ENCODE results near the gene C11orf91.

C11orf91 gene

GRCh38 chr11:33725496-33725895 lies 24.9 kb upstream of the C11orf91 start:
- Histone ChIP-seq H3K27me3 (no peaks in the 10 kb centered on the region), H3K4me3 (no peak overlapping the region), H3K9ac (no peak overlapping the region), H3K27ac (peak overlapping the region in 6 of 11 experiments; percentile 48 to 78 (median 68); a peak in 5 of 22 replicates), H3K4me1 (peaks cover 31 to 98% (median 43%) of the 10 kb centered on the region in 10 experiments), H3K9me3 (replicated peaks in 1 of 11) (peaks cover 0 to 20% (median 3%) of the 10 kb centered on the region in 11 experiments; a peak in 7 of 22 replicates), H3K36me3 (peaks cover 11 to 34% (median 26%) of the 10 kb centered on the region in 11 experiments; a peak in 21 of 22 replicates), H3K4me2 (peak overlapping the region in 10 of 11 experiments; percentile 67 to 89 (median 76); a peak in 18 of 22 replicates), H4K20me1 (peaks cover 0 to 35% (median 13%) of the 10 kb centered on the region in 11 experiments; a peak in 10 of 22 replicates)
- TF ChIP-seq Cebpa-rat (IDR thresholded peaks at IDR 0.05), result no peak

DNA sequence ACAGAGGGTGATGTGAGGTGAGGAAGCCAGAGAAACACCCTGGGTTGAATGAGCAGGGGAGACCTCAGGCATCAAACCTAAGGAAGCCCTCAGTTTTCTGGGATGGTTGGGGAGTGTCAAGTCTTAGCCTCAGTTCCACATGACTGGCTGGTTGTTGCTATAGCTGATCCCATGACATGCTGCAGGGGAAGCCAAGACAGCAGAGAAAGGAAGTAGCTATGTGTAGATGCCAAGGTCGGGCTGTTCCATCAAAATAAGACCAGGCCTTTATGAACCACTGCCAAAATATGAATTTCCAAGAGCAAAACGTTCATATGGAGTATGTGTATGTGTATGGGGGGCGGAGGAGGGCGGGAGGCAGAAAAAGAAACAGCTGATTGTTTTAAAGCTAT lies 24.0 kb upstream of the C11orf91 start:
- peak overlapping the region; percentile 7 to 59 (median 41); a peak in 12 of 22 replicates for H3K9ac ChIP-seq
- peaks cover 31 to 90% (median 43%) of the 10 kb centered on the region in 10 experiments for H3K4me1 ChIP-seq
- H3K27ac ChIP-seq, result peak overlapping the region; percentile 38 to 78 (median 67); a peak in 21 of 22 replicates
- H4K20me1 ChIP-seq, result peaks cover 0 to 44% (median 13%) of the 10 kb centered on the region in 11 experiments; a peak in 10 of 22 replicates
- no peak overlapping the region; a peak in 2 of 20 replicates for H3K4me3 ChIP-seq
- TF ChIP-seq Cebpa-rat (IDR thresholded peaks at IDR 0.05), result no peak
- peaks cover 19 to 35% (median 30%) of the 10 kb centered on the region in 11 experiments for H3K36me3 ChIP-seq
- H3K9me3 ChIP-seq (replicated peaks in 1 of 11), result peaks cover 0 to 16% (median 3%) of the 10 kb centered on the region in 11 experiments; a peak in 6 of 22 replicates
- peak overlapping the region; percentile 67 to 89 (median 76) for H3K4me2 ChIP-seq
- no peaks in the 10 kb centered on the region for H3K27me3 ChIP-seq

DNA sequence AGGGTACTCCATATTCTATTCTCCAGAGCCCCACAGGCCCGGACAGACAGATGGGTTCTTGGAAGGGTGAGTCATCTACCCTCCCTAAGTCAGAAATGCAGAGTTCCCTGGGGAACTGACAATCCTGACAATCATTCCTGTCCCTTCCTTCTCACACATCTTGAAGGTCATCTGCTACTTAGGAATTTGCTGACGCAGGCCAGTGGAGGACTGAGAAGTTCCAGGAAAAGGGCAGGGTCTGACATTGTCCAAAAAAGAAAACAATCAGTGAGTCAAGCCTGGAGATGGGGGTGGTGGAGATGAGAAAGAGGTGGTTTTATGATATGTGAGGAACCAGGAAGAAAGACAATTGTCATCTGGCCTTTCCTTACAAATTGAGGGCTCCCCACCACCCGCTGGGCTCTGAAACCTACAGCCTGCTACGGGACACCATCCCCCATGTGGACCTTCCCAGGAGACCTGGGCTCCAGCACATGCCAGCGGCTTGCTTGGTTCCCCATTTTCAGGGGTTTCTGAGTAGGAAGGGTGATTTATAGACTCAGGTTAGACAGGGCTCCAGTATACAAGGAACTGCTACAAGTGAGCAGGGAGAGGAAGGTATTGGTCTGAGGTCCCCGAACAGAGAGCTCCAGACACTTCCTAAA lies 22.7 kb upstream of the C11orf91 start:
- Histone ChIP-seq H3K4me2 (peak overlapping the region; percentile 67 to 89 (median 76)), H3K27me3 (no peaks in the 10 kb centered on the region), H3K36me3 (peaks cover 22 to 46% (median 39%) of the 10 kb centered on the region in 11 experiments), H3K4me1 (peaks cover 31 to 77% (median 43%) of the 10 kb centered on the region in 10 experiments), H3K9ac (peak overlapping the region in 8 of 11 experiments; percentile 26 to 59 (median 49); a peak in 10 of 22 replicates), H3K4me3 (peak overlapping the region in 2 of 10 experiments; percentile 12 to 16; a peak in 2 of 20 replicates), H4K20me1 (peaks cover 0 to 57% (median 13%) of the 10 kb centered on the region in 11 experiments; a peak in 10 of 22 replicates), H3K27ac (peak overlapping the region; percentile 7 to 78 (median 67); a peak in 20 of 22 replicates), H3K9me3 (replicated peaks in 1 of 11) (peaks cover 0 to 6% (median 0%) of the 10 kb centered on the region in 11 experiments; a peak in 3 of 22 replicates)
- TF ChIP-seq Cebpa-rat (IDR thresholded peaks at IDR 0.05), result no peak

DNA sequence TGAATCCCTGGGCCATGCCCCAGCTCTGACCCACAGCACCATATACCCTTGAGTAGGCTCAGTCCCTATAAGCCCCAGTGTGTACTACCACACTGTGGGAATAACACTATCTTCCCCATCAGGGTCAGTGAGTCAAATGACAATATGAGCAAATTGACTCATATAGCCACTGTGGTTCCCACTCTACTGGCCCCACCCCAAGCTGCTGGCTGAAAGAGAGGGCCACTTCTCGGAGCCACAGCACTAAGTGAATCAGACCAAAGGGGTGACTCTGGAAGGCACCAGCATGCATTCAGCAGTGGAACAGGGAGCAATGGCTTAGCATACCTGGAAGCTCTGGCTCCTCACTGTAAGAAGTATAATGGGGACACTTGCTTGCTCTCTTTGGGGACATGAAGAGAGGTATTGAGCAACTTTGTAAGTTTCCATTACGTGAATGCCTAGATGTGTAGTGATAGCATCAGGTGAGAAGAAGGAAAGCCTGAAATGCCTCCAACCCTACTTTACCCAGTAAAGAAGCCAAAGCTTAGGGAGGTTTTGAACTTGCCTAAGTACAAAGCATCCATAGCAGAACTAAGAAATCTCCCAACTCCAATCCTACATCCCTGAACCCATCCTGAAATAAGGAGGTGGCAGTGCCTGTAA lies 22.1 kb upstream of the C11orf91 start:
- no peak for TF ChIP-seq Cebpa-rat (IDR thresholded peaks at IDR 0.05)
- Histone ChIP-seq H4K20me1 (peaks cover 0 to 63% (median 13%) of the 10 kb centered on the region in 11 experiments; a peak in 10 of 22 replicates), H3K36me3 (peaks cover 22 to 47% (median 45%) of the 10 kb centered on the region in 11 experiments), H3K4me3 (peak overlapping the region in 2 of 10 experiments; percentile 12 to 16; a peak in 1 of 20 replicates), H3K27ac (peak overlapping the region in 8 of 11 experiments; percentile 54 to 78 (median 68); a peak in 13 of 22 replicates), H3K9ac (peak overlapping the region in 4 of 11 experiments; percentile 39 to 53 (median 46); a peak in 3 of 22 replicates), H3K4me1 (peaks cover 31 to 71% (median 43%) of the 10 kb centered on the region in 10 experiments), H3K9me3 (replicated peaks in 1 of 11) (no peaks in the 10 kb centered on the region), H3K27me3 (no peaks in the 10 kb centered on the region), H3K4me2 (peak overlapping the region; percentile 67 to 89 (median 76))

- Histone ChIP-seq H3K36me3 (peaks cover 22 to 55% (median 51%) of the 10 kb centered on the region in 11 experiments), H3K27me3 (no peaks in the 10 kb centered on the region), H4K20me1 (peaks cover 0 to 70% (median 13%) of the 10 kb centered on the region in 11 experiments; a peak in 10 of 22 replicates), H3K27ac (peak overlapping the region in 4 of 11 experiments; percentile 2 to 76 (median 60); a peak in 5 of 22 replicates), H3K4me1 (peaks cover 31 to 66% (median 43%) of the 10 kb centered on the region in 10 experiments), H3K4me3 (no peak overlapping the region), H3K9me3 (replicated peaks in 1 of 11) (no peaks in the 10 kb centered on the region), H3K4me2 (peak overlapping the region in 6 of 11 experiments; percentile 72 to 89 (median 79); a peak in 10 of 22 replicates), H3K9ac (0 out of 22 replicates have a peak overlapping the region, but pooled peaks of 2 of the 11 experiments have one; percentile 1 to 6)
- no peak for TF ChIP-seq Cebpa-rat (IDR thresholded peaks at IDR 0.05)
Measured at GRCh38 chr11:33721984-33722383, 21.4 kb upstream of the C11orf91 start.

GRCh38 chr11:33721426-33721825 lies 20.8 kb upstream of the C11orf91 start:
- H3K4me3 ChIP-seq, result no peak overlapping the region
- H3K4me1 ChIP-seq, result peaks cover 31 to 60% (median 43%) of the 10 kb centered on the region in 10 experiments
- peak overlapping the region in 1 of 11 experiments; percentile 21; a peak in 1 of 22 replicates for H3K9ac ChIP-seq
- H3K27me3 ChIP-seq, result no peaks in the 10 kb centered on the region
- TF ChIP-seq Cebpa-rat (IDR thresholded peaks at IDR 0.05), result no peak
- peak overlapping the region in 3 of 11 experiments; percentile 81 to 89 (median 89); a peak in 6 of 22 replicates for H3K4me2 ChIP-seq
- peaks cover 22 to 60% (median 57%) of the 10 kb centered on the region in 11 experiments for H3K36me3 ChIP-seq
- no peaks in the 10 kb centered on the region for H3K9me3 ChIP-seq (replicated peaks in 1 of 11)
- peak overlapping the region in 1 of 11 experiments; percentile 2; a peak in 1 of 22 replicates for H3K27ac ChIP-seq
- H4K20me1 ChIP-seq, result peaks cover 0 to 76% (median 13%) of the 10 kb centered on the region in 11 experiments; a peak in 11 of 22 replicates

GRCh38 chr11:33719587-33719986 lies 19.0 kb upstream of the C11orf91 start:
- no peak overlapping the region for H3K9ac ChIP-seq
- no peaks in the 10 kb centered on the region for H3K27me3 ChIP-seq
- peaks cover 22 to 79% (median 71%) of the 10 kb centered on the region in 11 experiments for H3K36me3 ChIP-seq
- no peaks in the 10 kb centered on the region for H3K9me3 ChIP-seq (replicated peaks in 1 of 11)
- no peak overlapping the region for H3K4me3 ChIP-seq
- H3K27ac ChIP-seq, result no peak overlapping the region
- peaks cover 0 to 94% (median 10%) of the 10 kb centered on the region in 11 experiments; a peak in 11 of 22 replicates for H4K20me1 ChIP-seq
- H3K4me1 ChIP-seq, result peaks cover 20 to 42% (median 32%) of the 10 kb centered on the region in 10 experiments
- TF ChIP-seq Cebpa-rat (IDR thresholded peaks at IDR 0.05), result no peak
- no peak overlapping the region for H3K4me2 ChIP-seq

DNA sequence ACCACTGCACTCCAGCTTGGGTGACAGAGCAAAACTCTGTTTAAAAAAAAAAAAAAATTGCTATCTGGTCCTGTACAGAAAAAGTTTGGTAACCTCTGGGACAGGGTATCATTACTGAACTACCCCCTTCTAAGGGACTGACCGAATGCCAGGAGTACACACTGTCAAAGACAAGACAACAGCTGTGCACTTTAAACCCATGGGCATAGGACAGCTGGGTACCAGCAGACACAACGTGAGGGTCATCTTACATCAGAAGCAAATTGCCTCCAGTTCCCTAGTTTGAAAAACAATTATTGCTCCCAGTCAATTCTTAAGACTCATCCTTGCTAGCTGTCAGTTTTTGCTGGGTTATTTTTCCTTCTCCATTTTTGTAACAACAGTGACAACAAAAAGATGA lies 17.8 kb upstream of the C11orf91 start:
- peaks cover 9 to 35% (median 21%) of the 10 kb centered on the region in 10 experiments for H3K4me1 ChIP-seq
- no peak overlapping the region for H3K27ac ChIP-seq

More for the DNA sequence above, 17.8 kb upstream of the C11orf91 start:
- H3K9me3 ChIP-seq (replicated peaks in 1 of 11), result no peaks in the 10 kb centered on the region
- no peak overlapping the region for H3K4me2 ChIP-seq
- H4K20me1 ChIP-seq, result peaks cover 0 to 99% (median 9%) of the 10 kb centered on the region in 11 experiments; a peak in 11 of 22 replicates
- no peaks in the 10 kb centered on the region for H3K27me3 ChIP-seq
- H3K36me3 ChIP-seq, result peaks cover 22 to 90% (median 81%) of the 10 kb centered on the region in 11 experiments
- no peak for TF ChIP-seq Cebpa-rat (IDR thresholded peaks at IDR 0.05)
- H3K9ac ChIP-seq, result no peak overlapping the region
- no peak overlapping the region for H3K4me3 ChIP-seq
